H9 (cell line): ENCODE measurements around the gene S1PR5. TPM values are rescaled to one million over a fixed set of nuclear protein-coding genes. Genes with fewer than 3 reads are reported as not detected.
A peak's percentile ranks its signal among the peaks of the same experiment; 100 is the strongest.

Source experiments
- DNase-seq: peaks from one replicate; pipeline ENCODE4 v3.0.0-alpha.2; 2017
- H2AFZ ChIP-seq: one replicate; pipeline ENCODE4 v1.6.1; 2013; ENCODE audit warnings: mild to moderate bottlenecking, low read length, control low read depth, moderate library complexity
- H2AK5ac ChIP-seq: 2 replicates; pipeline ENCODE4 v1.6.1; 2013; ENCODE audit warnings: low read length, control low read depth, mixed read lengths; ENCODE audit not compliant: insufficient read length
- H2BK120ac ChIP-seq: one replicate; pipeline ENCODE4 v1.6.1; 2013; ENCODE audit warnings: low read depth, mild to moderate bottlenecking, low read length, control low read depth, inconsistent platforms; ENCODE audit not compliant: poor library complexity, severe bottlenecking
- H2BK12ac ChIP-seq: 2 replicates; pipeline ENCODE4 v1.6.1; 2013; ENCODE audit warnings: low read length, control low read depth, mixed read lengths, low read depth; ENCODE audit not compliant: insufficient read length
- H2BK15ac ChIP-seq: 2 replicates; pipeline ENCODE4 v1.6.1; 2013; ENCODE audit warnings: low read depth, low read length, control low read depth
- H2BK20ac ChIP-seq: one replicate; pipeline ENCODE4 v1.6.1; 2013; ENCODE audit warnings: low read depth, mild to moderate bottlenecking, low read length, control low read depth, inconsistent platforms; ENCODE audit not compliant: poor library complexity, severe bottlenecking
- H2BK5ac ChIP-seq: 2 replicates; pipeline ENCODE4 v1.6.1; 2013; ENCODE audit warnings: low read length, control low read depth, mixed read lengths; ENCODE audit not compliant: insufficient read length
- H3K14ac ChIP-seq: 2 replicates; pipeline ENCODE4 v1.6.1; 2013; ENCODE audit warnings: low read length, control low read depth; ENCODE audit not compliant: insufficient read depth
- H3K18ac ChIP-seq: 2 replicates; pipeline ENCODE4 v1.6.1; 2013; ENCODE audit warnings: low read depth, mild to moderate bottlenecking, mixed read lengths, low read length, control low read depth; ENCODE audit not compliant: insufficient read length
- H3K23ac ChIP-seq: 2 replicates; pipeline ENCODE4 v1.6.1; 2013; ENCODE audit warnings: low read length, control low read depth, mixed read lengths, low read depth; ENCODE audit not compliant: insufficient read length
- H3K23me2 ChIP-seq: 2 replicates; pipeline ENCODE4 v1.6.1; 2013; ENCODE audit warnings: low read depth, mild to moderate bottlenecking, mixed read lengths, low read length, control low read depth; ENCODE audit not compliant: insufficient read length, poor library complexity, severe bottlenecking
- H3K27ac ChIP-seq: 2 replicates; pipeline ENCODE4 v1.5.1; 2013; ENCODE audit warnings: low read length, control low read depth, mixed read lengths, low read depth; ENCODE audit not compliant: insufficient read length
- H3K27me3 ChIP-seq: 2 replicates; pipeline ENCODE4 v1.6.1; 2013; ENCODE audit warnings: low read length, control low read depth, inconsistent platforms; ENCODE audit not compliant: insufficient read depth
- H3K4ac ChIP-seq: 2 replicates; pipeline ENCODE4 v1.6.1; 2013; ENCODE audit warnings: low read depth, mild to moderate bottlenecking, control low read depth, inconsistent platforms, low read length, moderate library complexity
- H3K4me1 ChIP-seq: 2 replicates; pipeline ENCODE4 v1.6.1; 2013; ENCODE audit warnings: low read length, control low read depth, inconsistent platforms; ENCODE audit not compliant: insufficient read depth
- H3K4me2 ChIP-seq: 2 replicates; pipeline ENCODE4 v1.6.1; 2013; ENCODE audit warnings: low read length, control low read depth, mixed read lengths; ENCODE audit not compliant: insufficient read length, insufficient read depth
- H3K56ac ChIP-seq: 2 replicates; pipeline ENCODE4 v1.6.1; 2013; ENCODE audit warnings: low read depth, mild to moderate bottlenecking, mixed read lengths, low read length, control low read depth; ENCODE audit not compliant: insufficient read length
- H3K79me1 ChIP-seq: 2 replicates; pipeline ENCODE4 v1.6.1; 2013; ENCODE audit warnings: low read depth, mild to moderate bottlenecking, moderate library complexity, low read length, control low read depth, inconsistent platforms; ENCODE audit not compliant: insufficient read depth, poor library complexity, severe bottlenecking
- H3K79me2 ChIP-seq: 2 replicates; pipeline ENCODE4 v1.6.1; 2013; ENCODE audit warnings: low read length, control low read depth, inconsistent platforms; ENCODE audit not compliant: insufficient read depth
- H3K9ac ChIP-seq: 2 replicates; pipeline ENCODE4 v1.6.1; 2013; ENCODE audit warnings: low read length, control low read depth, mixed read lengths; ENCODE audit not compliant: insufficient read length; ENCODE audit errors: extremely low read depth
- H3K9me3 ChIP-seq: one replicate; pipeline ENCODE4 v1.6.1; 2013; ENCODE audit warnings: low read depth, low read length, inconsistent platforms; ENCODE audit not compliant: control insufficient read depth
- H3T11ph ChIP-seq: one replicate; pipeline ENCODE4 v1.6.1; 2013; ENCODE audit warnings: mild to moderate bottlenecking, low read length, control low read depth, inconsistent platforms
- H4K20me1 ChIP-seq: one replicate; pipeline ENCODE4 v1.6.1; 2013; ENCODE audit not compliant: control insufficient read depth, insufficient read length, insufficient read depth
- H4K5ac ChIP-seq: 2 replicates; pipeline ENCODE4 v1.6.1; 2013; ENCODE audit warnings: low read depth, mild to moderate bottlenecking, mixed read lengths, low read length, control low read depth; ENCODE audit not compliant: insufficient read length
- H4K8ac ChIP-seq: replicated peaks from 2 replicates; pipeline ENCODE4 v1.6.1; 2013; ENCODE audit warnings: low read length, control low read depth, mixed read lengths, low read depth; ENCODE audit not compliant: insufficient read length
- H4K91ac ChIP-seq: 2 replicates; pipeline ENCODE4 v1.6.1; 2013; ENCODE audit warnings: low read depth, mild to moderate bottlenecking, moderate library complexity, mixed read lengths, low read length, control low read depth; ENCODE audit not compliant: insufficient read length
- H3K27ac Mint-ChIP-seq, 3 experiments: 2 replicates in 2 of 3; 3 replicates in 1 of 3; pipeline ENCODE4 v1.8.0; 2020 to 2021; ENCODE audit warnings: mixed read lengths in 3 of 3, mild to moderate bottlenecking in 1 of 3, moderate library complexity in 1 of 3
- H3K27me3 Mint-ChIP-seq: 2 replicates; pipeline ENCODE4 v1.8.0; 2021; ENCODE audit warnings: low read depth, mild to moderate bottlenecking, moderate library complexity, mixed read lengths
- H3K36me3 Mint-ChIP-seq, 3 experiments: 2 replicates in 2 of 3; 3 replicates in 1 of 3; pipeline ENCODE4 v1.8.0; 2020 to 2021; ENCODE audit warnings: low read depth in 3 of 3, mixed read lengths in 3 of 3; ENCODE audit not compliant: insufficient read depth in 1 of 3
- H3K4me1 Mint-ChIP-seq, 2 experiments: 2 replicates each; pipeline ENCODE4 v1.8.0; 2020; ENCODE audit warnings: mixed read lengths in 2 of 2
- H3K4me3 Mint-ChIP-seq, 2 experiments: 2 replicates in 1 of 2; 3 replicates in 1 of 2; pipeline ENCODE4 v1.8.0; 2020 to 2021; ENCODE audit warnings: mild to moderate bottlenecking in 2 of 2, mixed read lengths in 2 of 2, moderate library complexity in 1 of 2
- H3K9me3 Mint-ChIP-seq, 2 experiments: 2 replicates in 1 of 2; 3 replicates in 1 of 2; pipeline ENCODE4 v1.8.0; 2020; ENCODE audit warnings: mild to moderate bottlenecking in 2 of 2, mixed read lengths in 2 of 2, moderate library complexity in 1 of 2
- WGBS: extraction: QIAGEN DNeasy Blood & Tissue Kit; methylation state at CpG from one replicate; pipeline ENCODE4 v1.1.7; 2013; ENCODE audit warnings: missing lambda C conversion rate, low lambda C conversion rate, mixed read lengths; ENCODE audit not compliant: insufficient read length; ENCODE audit errors: extremely low coverage; 5-methylcytosine and 5-hydroxymethylcytosine counted together
- total RNA-seq: library from RNA; stranded (reverse); gene quantifications from 2 replicates; pipeline ENCODE4 v1.2.1, GENCODE V29; 2021
- TF ChIP-seq, protein P1 (sequence below): fragments of 200-600 bp; sonication (generic); conservative IDR thresholded peaks from 3 replicates; pipeline ENCODE4 v1.8.0; 2021; ENCODE audit warnings: antibody characterized with exemption, mild to moderate bottlenecking

The S1PR5 gene
- total RNA-seq, 1 experiment from 2014 or later: 8.1 TPM

DNA sequence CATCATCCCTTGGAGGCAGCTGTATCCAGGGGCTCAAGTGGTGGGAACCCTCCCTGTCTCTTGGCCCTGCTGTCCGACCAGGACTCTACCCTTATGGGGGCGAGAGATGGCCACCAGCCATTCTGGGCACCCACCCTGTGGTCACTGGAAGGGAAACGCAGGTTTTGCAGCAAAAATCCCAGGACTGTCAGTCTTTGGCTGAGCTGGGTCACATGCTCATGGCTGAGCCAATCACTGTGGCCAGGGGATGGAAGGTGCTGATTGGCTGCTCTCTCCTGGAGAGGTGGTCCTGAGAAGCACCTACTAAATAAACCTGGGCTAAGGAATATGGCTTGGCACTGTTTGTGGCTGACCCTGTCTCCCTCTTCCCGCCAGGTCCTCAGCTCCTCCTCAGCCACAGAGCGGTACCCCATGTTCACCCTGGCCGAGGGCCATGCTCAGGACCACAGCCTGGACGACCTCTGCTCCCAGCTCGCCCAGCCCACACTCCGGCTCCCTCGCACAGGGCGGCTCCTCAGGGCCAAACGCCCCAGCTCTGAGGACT lies 35.3 kb upstream of the S1PR5 start:
- no peak overlapping the region for H4K91ac ChIP-seq
- no peak overlapping the region for H3K23ac ChIP-seq
- H3K79me2 ChIP-seq: no peaks in the 10 kb centered on the region
- H3K14ac ChIP-seq: no peak overlapping the region; the same call in 1 of the 2 replicates
- no peak overlapping the region for H3T11ph ChIP-seq
- Mint-ChIP-seq H3K27ac (no peak overlapping the region; a peak in 3 of 7 replicates), H3K36me3 (peaks cover 34 to 88% (median 73%) of the 10 kb centered on the region in 3 experiments; a peak in 6 of 7 replicates), H3K9me3 (no peaks in the 10 kb centered on the region), H3K4me1 (no peaks in the 10 kb centered on the region), H3K27me3 (no peaks in the 10 kb centered on the region), H3K4me3 (no peak overlapping the region)
- no peak overlapping the region for H3K18ac ChIP-seq
- no peak overlapping the region for H3K9ac ChIP-seq
- no peaks in the 10 kb centered on the region for H3K79me1 ChIP-seq
- H3K4ac ChIP-seq: no peak overlapping the region
- H3K4me2 ChIP-seq: no peak overlapping the region
- H2AK5ac ChIP-seq: no peak overlapping the region
- TF ChIP-seq, protein P1, sequence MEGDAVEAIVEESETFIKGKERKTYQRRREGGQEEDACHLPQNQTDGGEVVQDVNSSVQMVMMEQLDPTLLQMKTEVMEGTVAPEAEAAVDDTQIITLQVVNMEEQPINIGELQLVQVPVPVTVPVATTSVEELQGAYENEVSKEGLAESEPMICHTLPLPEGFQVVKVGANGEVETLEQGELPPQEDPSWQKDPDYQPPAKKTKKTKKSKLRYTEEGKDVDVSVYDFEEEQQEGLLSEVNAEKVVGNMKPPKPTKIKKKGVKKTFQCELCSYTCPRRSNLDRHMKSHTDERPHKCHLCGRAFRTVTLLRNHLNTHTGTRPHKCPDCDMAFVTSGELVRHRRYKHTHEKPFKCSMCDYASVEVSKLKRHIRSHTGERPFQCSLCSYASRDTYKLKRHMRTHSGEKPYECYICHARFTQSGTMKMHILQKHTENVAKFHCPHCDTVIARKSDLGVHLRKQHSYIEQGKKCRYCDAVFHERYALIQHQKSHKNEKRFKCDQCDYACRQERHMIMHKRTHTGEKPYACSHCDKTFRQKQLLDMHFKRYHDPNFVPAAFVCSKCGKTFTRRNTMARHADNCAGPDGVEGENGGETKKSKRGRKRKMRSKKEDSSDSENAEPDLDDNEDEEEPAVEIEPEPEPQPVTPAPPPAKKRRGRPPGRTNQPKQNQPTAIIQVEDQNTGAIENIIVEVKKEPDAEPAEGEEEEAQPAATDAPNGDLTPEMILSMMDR: no peak
- peak; percentile 85 for DNase-seq
- no peaks in the 10 kb centered on the region for H3K9me3 ChIP-seq
- no peak overlapping the region for H2BK120ac ChIP-seq
- no peak overlapping the region for H4K8ac ChIP-seq
- no peaks in the 10 kb centered on the region for H3K23me2 ChIP-seq
- H4K20me1 ChIP-seq: no peaks in the 10 kb centered on the region
- no peak overlapping the region for H3K27ac ChIP-seq
- no peak overlapping the region for H2BK20ac ChIP-seq
- no CpG with 5 or more reads among the region's 12 CpGs for WGBS
- no peak overlapping the region for H2BK12ac ChIP-seq
- H3K56ac ChIP-seq: peak overlapping the region; percentile 28
- no peak overlapping the region for H2BK15ac ChIP-seq
- H3K27me3 ChIP-seq: no peaks in the 10 kb centered on the region
- peak overlapping the region; percentile 27 for H4K5ac ChIP-seq
- H3K4me1 ChIP-seq: no peaks in the 10 kb centered on the region
- H2BK5ac ChIP-seq: no peak overlapping the region
- H2AFZ ChIP-seq: no peak overlapping the region
